Ovary (tissue), 9 donors: ENCODE results near the gene SLC1A1. TPM values are rescaled to one million over a fixed set of nuclear protein-coding genes. Genes with fewer than 3 reads are reported as not detected.
"Not testable (repeated sequence)": the region's sequence is repeated elsewhere in the genome, so short reads cannot be mapped to it uniquely, and the experiment has no call there.

ENCODE experiments used
- DNase-seq, 5 donors: peaks; one replicate each; pipeline ENCODE4 v3.0.0-alpha.2; 2019 to 2020
- H3K27ac ChIP-seq, 2 donors: fragments of 200-600 bp; one replicate each; pipeline versions ENCODE4 v1.5.1 to v1.8.0; 2019 to 2022
- H3K27me3 ChIP-seq: fragments of 200-600 bp; one replicate; pipeline ENCODE4 v1.8.0; 2022
- H3K36me3 ChIP-seq: fragments of 200-600 bp; sonication (generic); one replicate; pipeline ENCODE4 v1.5.1; 2019
- H3K4me1 ChIP-seq: one replicate; pipeline ENCODE4 v1.8.1; 2013; ENCODE audit warnings: mild to moderate bottlenecking, moderate library complexity; ENCODE audit not compliant: insufficient read depth
- H3K4me3 ChIP-seq: fragments of 200-600 bp; sonication (generic); one replicate; pipeline ENCODE4 v1.5.1; 2017
- H3K9me3 ChIP-seq, 2 donors: fragments of 200-600 bp in 1 of 2; sonication (generic) in 1 of 2; one replicate each; pipeline versions ENCODE4 v1.5.1 to v1.8.1; 2013 to 2019; ENCODE audit warnings: mild to moderate bottlenecking in 1 of 2, moderate library complexity in 1 of 2
- EP300 ChIP-seq: sonication (generic); formaldehyde crosslinking; IDR thresholded peaks from one replicate; pipeline ENCODE4 v1.6.1; 2017; ENCODE audit warnings: antibody characterized with exemption
- POLR2A ChIP-seq: fragments of 450-650 bp; IDR thresholded peaks from one replicate; pipeline ENCODE4 v1.6.1; 2017; ENCODE audit warnings: antibody characterized with exemption, mild to moderate bottlenecking, moderate library complexity
- WGBS, 3 donors: extraction: QIAGEN DNeasy Blood & Tissue Kit in 1 of 3; methylation state at CpG; one replicate each; pipeline versions ENCODE4 v1.1.5 to v1.1.7; 2013 to 2017; 5-methylcytosine and 5-hydroxymethylcytosine counted together
- intact Hi-C, 4 donors: fragments of 100-400 bp; cut with DNase I; formaldehyde crosslinking; loops; one replicate each; pipeline versions ENCODE4 v1.11.0 to v1.15.1; 2022 to 2023
- polyA plus RNA-seq, 2 donors: library from polyadenylated mRNA; stranded (reverse); fragments of 200-250 nt in 1 of 2; fragments of 350-450 nt in 1 of 2; fragmentation: Illumina TruSeq in 1 of 2; extraction: RNeasy Lipid Tissue Mini Kit (QIAGEN cat#74804) in 1 of 2; gene quantifications; one replicate each; pipeline ENCODE4 v1.2.3, GENCODE V29; 2013 to 2014
- total RNA-seq, 7 donors: library from RNA; depleted of rRNA in 2 of 7; stranded (reverse); fragments of >200 nt in 2 of 7; fragmentation: NEBNext Ultra II Directional in 3 of 7; extraction: Animal tissue kit (Norgen Biotek cat#: 25700) in 3 of 7; gene quantifications; one replicate each; pipeline versions ENCODE4 v1.1.0 to v1.2.4, GENCODE V29; 2016 to 2023
- TF ChIP-seq, protein P1 (sequence below), 3 donors: fragments of 450-650 bp in 2 of 3; fragments of 200-600 bp in 1 of 3; IDR thresholded peaks; one replicate each; pipeline versions ENCODE4 v1.5.1 to v1.8.0; 2016 to 2022; ENCODE audit warnings: antibody characterized with exemption in 3 of 3, mild to moderate bottlenecking in 1 of 3
- donor health status: DM: no; HTN: no; CAD: no; lungs with moderate emphysema.
- donor health status: DM: no; HTN: no; CAD: no.
- donor health status: Bipolar disorder and iron deficiency.
- donor health status: DM: yes; HTN: yes; CAD: no.
- donor health status: DM: no; HTN: no; CAD: no.
- donor health status: DM: yes; HTN: yes; CAD: no.

The SLC1A1 gene
- total and polyA plus RNA-seq, 9 donors, result 0.76 to 3.1 (median 1.6) TPM

GRCh38 chr9:4541281-4541680 is 51.0 kb downstream of the SLC1A1 start:
- H3K9me3 ChIP-seq, result no peaks in the 10 kb centered on the region
- H3K27ac ChIP-seq, result no peak overlapping the region
- 74 to 81% (median 81%) methylated on average over 3 of the region's 3 CpGs for WGBS, 3 donors
- no peak overlapping the region for H3K4me3 ChIP-seq
- no peak for DNase-seq
- no peaks in the 10 kb centered on the region for H3K36me3 ChIP-seq
- no peaks in the 10 kb centered on the region for H3K4me1 ChIP-seq
- intact Hi-C loops, result no loop called here
- H3K27me3 ChIP-seq, result no peaks in the 10 kb centered on the region
- TF ChIP-seq EP300 (no peak), POLR2A (no peak)
- TF ChIP-seq, protein P1, sequence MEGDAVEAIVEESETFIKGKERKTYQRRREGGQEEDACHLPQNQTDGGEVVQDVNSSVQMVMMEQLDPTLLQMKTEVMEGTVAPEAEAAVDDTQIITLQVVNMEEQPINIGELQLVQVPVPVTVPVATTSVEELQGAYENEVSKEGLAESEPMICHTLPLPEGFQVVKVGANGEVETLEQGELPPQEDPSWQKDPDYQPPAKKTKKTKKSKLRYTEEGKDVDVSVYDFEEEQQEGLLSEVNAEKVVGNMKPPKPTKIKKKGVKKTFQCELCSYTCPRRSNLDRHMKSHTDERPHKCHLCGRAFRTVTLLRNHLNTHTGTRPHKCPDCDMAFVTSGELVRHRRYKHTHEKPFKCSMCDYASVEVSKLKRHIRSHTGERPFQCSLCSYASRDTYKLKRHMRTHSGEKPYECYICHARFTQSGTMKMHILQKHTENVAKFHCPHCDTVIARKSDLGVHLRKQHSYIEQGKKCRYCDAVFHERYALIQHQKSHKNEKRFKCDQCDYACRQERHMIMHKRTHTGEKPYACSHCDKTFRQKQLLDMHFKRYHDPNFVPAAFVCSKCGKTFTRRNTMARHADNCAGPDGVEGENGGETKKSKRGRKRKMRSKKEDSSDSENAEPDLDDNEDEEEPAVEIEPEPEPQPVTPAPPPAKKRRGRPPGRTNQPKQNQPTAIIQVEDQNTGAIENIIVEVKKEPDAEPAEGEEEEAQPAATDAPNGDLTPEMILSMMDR (IDR thresholded peaks at IDR 0.05), result no peak

DNA sequence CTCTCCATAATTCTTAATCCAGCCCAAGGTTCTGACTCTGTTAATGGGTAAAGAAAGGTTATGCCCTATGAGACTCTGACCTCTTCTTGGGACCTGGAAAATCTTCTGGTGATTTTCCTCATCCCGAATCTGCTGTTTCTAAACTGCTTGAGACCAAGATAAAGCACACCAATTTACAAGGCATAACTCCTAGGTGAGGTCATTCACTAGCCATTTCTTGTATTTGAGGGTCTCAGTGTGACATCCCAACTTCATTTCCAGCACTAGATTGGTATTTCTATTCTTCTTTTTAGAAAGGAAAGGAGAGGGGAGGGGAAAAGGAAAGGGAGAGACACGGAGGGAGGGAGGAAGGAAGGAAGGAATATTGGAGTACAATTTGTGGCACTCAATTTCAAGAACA is 51.6 kb downstream of the SLC1A1 start:
- H3K36me3 ChIP-seq, result no peaks in the 10 kb centered on the region
- no peaks in the 10 kb centered on the region for H3K27me3 ChIP-seq
- no peaks in the 10 kb centered on the region for H3K4me1 ChIP-seq
- WGBS, 3 donors, result 58 to 72% (median 61%) methylated on average over 2 of the region's 2 CpGs
- H3K4me3 ChIP-seq, result no peak overlapping the region
- TF ChIP-seq EP300 (no peak), POLR2A (no peak)
- TF ChIP-seq, protein P1 (IDR thresholded peaks at IDR 0.05), result no peak
- no peak for DNase-seq
- no peak overlapping the region for H3K27ac ChIP-seq
- H3K9me3 ChIP-seq, result no peaks in the 10 kb centered on the region
- intact Hi-C loops, result no loop called here

DNA sequence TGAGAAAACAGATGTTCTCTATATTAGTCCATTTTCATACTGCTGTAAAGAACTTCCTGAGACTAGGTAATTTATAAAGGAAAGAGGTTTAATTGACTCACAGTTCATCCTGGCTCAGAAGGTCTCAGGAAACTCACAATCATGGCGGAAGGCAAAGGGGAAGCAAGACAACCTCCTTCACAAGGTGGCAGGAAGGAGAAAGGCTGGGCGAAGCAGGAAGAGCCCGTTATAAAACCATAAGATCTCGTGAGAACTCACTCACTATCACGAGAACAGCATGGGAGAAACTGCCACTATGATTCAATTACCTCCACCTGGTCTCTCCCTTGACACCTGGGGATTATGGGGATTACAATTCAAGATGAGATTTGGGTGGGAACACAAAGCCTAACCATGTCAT is 54.4 kb downstream of the SLC1A1 start:
- H3K36me3 ChIP-seq, intact Hi-C loops: not testable (repeated sequence)
- 80 to 88% (median 86%) methylated on average over 5 of the region's 5 CpGs for WGBS, 3 donors

GRCh38 chr9:4547016-4547415 is 56.7 kb downstream of the SLC1A1 start:
- H3K36me3 ChIP-seq, result no peaks in the 10 kb centered on the region
- no peaks in the 10 kb centered on the region for H3K9me3 ChIP-seq
- peaks cover 1% of the 10 kb centered on the region for H3K4me1 ChIP-seq
- WGBS, 3 donors, result 63 to 76% (median 65%) methylated on average over 1 of the region's 1 CpG
- intact Hi-C loops, result no loop called here
- TF ChIP-seq POLR2A (no peak), EP300 (no peak)
- TF ChIP-seq, protein P1 (IDR thresholded peaks at IDR 0.05), result no peak
- no peak overlapping the region for H3K27ac ChIP-seq
- no peak overlapping the region for H3K4me3 ChIP-seq
- DNase-seq, result no peak
- H3K27me3 ChIP-seq, result no peaks in the 10 kb centered on the region

More for the DNA sequence above, 54.4 kb downstream of the SLC1A1 start:
- not testable (repeated sequence) for H3K27ac ChIP-seq, H3K9me3 ChIP-seq, DNase-seq, H3K4me1 ChIP-seq, H3K27me3 ChIP-seq, H3K4me3 ChIP-seq

GRCh38 chr9:4548811-4549725 is 58.8 kb downstream of the SLC1A1 start:
- TF ChIP-seq POLR2A, result no peak
- no peak for TF ChIP-seq EP300
- TF ChIP-seq, protein P1 (IDR thresholded peaks at IDR 0.05), result no peak
- no peak overlapping the region for H3K4me3 ChIP-seq
- no peaks in the 10 kb centered on the region for H3K36me3 ChIP-seq
- no peak overlapping the region for H3K27ac ChIP-seq
- no peak for DNase-seq
- H3K4me1 ChIP-seq, result peaks cover 1% of the 10 kb centered on the region
- no peaks in the 10 kb centered on the region for H3K27me3 ChIP-seq
- WGBS, 3 donors, result 82 to 86% (median 83%) methylated on average over 11 of the region's 11 CpGs
- intact Hi-C loops, result no loop called here
- no peaks in the 10 kb centered on the region for H3K9me3 ChIP-seq
